Nephron (organoid): ENCODE data around the gene KCNN4.

Source experiments
- H3K27ac Mint-ChIP-seq, 3 experiments: 2 replicates each; pipeline ENCODE4 v1.8.0; 2020; ENCODE audit warnings: mixed read lengths in 3 of 3, mild to moderate bottlenecking in 2 of 3, moderate library complexity in 1 of 3
- H3K27me3 Mint-ChIP-seq: 2 replicates; pipeline ENCODE4 v1.8.0; 2021; ENCODE audit warnings: low read depth, mild to moderate bottlenecking, moderate library complexity, mixed read lengths
- H3K36me3 Mint-ChIP-seq: 2 replicates; pipeline ENCODE4 v1.8.0; 2020; ENCODE audit warnings: low read depth, mixed read lengths
- H3K4me1 Mint-ChIP-seq: 2 replicates; pipeline ENCODE4 v1.8.0; 2020; ENCODE audit warnings: mixed read lengths
- H3K4me3 Mint-ChIP-seq, 3 experiments: 2 replicates each; pipeline ENCODE4 v1.8.0; 2020; ENCODE audit warnings: mild to moderate bottlenecking in 3 of 3, mixed read lengths in 3 of 3, moderate library complexity in 2 of 3
- H3K9me3 Mint-ChIP-seq: 2 replicates; pipeline ENCODE4 v1.8.0; 2020; ENCODE audit warnings: mixed read lengths
- CTCF ChIP-seq, 3 experiments: fragments of 200-600 bp; sonication (generic); IDR thresholded peaks; one replicate each; pipeline ENCODE4 v1.5.0; 2021; ENCODE audit warnings: antibody characterized with exemption in 3 of 3; ENCODE audit not compliant: unreplicated experiment in 3 of 3

KCNN4 gene

GRCh38 chr19:43720936-43721335, 59.8 kb downstream of the KCNN4 start:
- no peak overlapping the region for H3K4me3 Mint-ChIP-seq
- H3K4me1 Mint-ChIP-seq: no peaks in the 10 kb centered on the region
- TF ChIP-seq CTCF (IDR thresholded peaks at IDR 0.05; ENCODE audit: unreplicated experiment in 3 of 3): no peak
- H3K27ac Mint-ChIP-seq: no peak overlapping the region
- H3K27me3 Mint-ChIP-seq: peaks cover 3% of the 10 kb centered on the region
- no peaks in the 10 kb centered on the region for H3K36me3 Mint-ChIP-seq
- H3K9me3 Mint-ChIP-seq: no peaks in the 10 kb centered on the region

- Mint-ChIP-seq H3K27ac (no peak overlapping the region), H3K27me3 (peaks cover 3% of the 10 kb centered on the region), H3K9me3 (no peaks in the 10 kb centered on the region), H3K4me1 (peaks cover 1% of the 10 kb centered on the region), H3K4me3 (no peak overlapping the region), H3K36me3 (no peaks in the 10 kb centered on the region)
- TF ChIP-seq CTCF (IDR thresholded peaks at IDR 0.05; ENCODE audit: unreplicated experiment in 3 of 3): no peak
Observed at GRCh38 chr19:43719918-43720317, 60.9 kb downstream of the KCNN4 start.

- no peak overlapping the region for H3K27ac Mint-ChIP-seq
- no peaks in the 10 kb centered on the region for H3K36me3 Mint-ChIP-seq
- H3K9me3 Mint-ChIP-seq: no peaks in the 10 kb centered on the region
- H3K27me3 Mint-ChIP-seq: peaks cover 3% of the 10 kb centered on the region
- H3K4me1 Mint-ChIP-seq: peaks cover 6% of the 10 kb centered on the region
- no peak for TF ChIP-seq CTCF (IDR thresholded peaks at IDR 0.05; ENCODE audit: unreplicated experiment in 3 of 3)
- no peak overlapping the region for H3K4me3 Mint-ChIP-seq
Observed at GRCh38 chr19:43719378-43719868, 61.4 kb downstream of the KCNN4 start.

- H3K4me3 Mint-ChIP-seq: no peak overlapping the region
- H3K27ac Mint-ChIP-seq: no peak overlapping the region
- H3K9me3 Mint-ChIP-seq: no peaks in the 10 kb centered on the region
- H3K27me3 Mint-ChIP-seq: peaks cover 3% of the 10 kb centered on the region
- TF ChIP-seq CTCF (IDR thresholded peaks at IDR 0.05; ENCODE audit: unreplicated experiment in 3 of 3): no peak
- peaks cover 7% of the 10 kb centered on the region for H3K4me1 Mint-ChIP-seq
- H3K36me3 Mint-ChIP-seq: no peaks in the 10 kb centered on the region
Observed at GRCh38 chr19:43718627-43719377, 62.0 kb downstream of the KCNN4 start.
